GM18526 (cell line): Measurements from ENCODE around the gene SLC39A1.

Experiments
- POLR2A ChIP-seq: IDR thresholded peaks from 3 replicates; pipeline ENCODE4 v1.6.1; 2011; ENCODE audit not compliant: insufficient read length; ENCODE audit errors: extremely low read depth

Gene SLC39A1

DNA sequence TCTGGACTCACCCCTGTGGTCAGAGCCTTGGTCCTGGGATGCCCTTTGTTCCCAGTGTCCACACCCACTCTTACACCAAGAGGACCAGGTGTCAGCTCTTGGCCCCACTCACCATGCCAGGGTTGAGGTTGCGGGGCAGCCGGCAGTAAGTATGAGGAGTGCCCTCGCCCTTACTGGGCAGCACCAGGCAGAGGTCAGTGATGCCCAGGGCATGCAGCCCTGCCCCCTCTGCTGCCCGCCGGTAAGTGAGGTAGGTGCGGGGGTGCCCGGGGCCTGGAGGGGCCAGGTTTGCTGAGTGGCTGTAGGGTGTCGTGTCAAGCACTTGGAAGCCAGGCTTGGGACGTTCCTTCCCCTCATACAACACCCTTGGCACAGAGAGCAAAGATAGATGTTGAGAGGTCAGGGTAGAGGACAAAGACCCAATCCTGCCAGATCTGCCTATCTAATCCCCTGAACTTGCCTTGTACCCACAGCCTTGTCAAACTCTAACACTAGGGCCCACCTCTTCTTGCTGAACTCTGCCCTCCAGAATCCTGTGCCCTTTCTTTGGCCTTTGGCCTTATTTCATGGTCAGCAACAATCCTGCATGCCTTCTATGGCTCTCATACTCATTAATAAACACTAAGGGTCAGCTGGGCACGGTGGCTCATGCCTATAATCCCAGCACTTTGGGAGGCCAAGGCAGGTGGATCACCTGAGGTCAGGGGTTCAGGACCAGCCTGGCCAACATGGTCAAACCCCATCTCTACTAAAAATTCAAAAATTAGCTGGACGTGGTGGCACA is 20.4 kb downstream of the SLC39A1 start:
- TF ChIP-seq POLR2A = no peak

DNA sequence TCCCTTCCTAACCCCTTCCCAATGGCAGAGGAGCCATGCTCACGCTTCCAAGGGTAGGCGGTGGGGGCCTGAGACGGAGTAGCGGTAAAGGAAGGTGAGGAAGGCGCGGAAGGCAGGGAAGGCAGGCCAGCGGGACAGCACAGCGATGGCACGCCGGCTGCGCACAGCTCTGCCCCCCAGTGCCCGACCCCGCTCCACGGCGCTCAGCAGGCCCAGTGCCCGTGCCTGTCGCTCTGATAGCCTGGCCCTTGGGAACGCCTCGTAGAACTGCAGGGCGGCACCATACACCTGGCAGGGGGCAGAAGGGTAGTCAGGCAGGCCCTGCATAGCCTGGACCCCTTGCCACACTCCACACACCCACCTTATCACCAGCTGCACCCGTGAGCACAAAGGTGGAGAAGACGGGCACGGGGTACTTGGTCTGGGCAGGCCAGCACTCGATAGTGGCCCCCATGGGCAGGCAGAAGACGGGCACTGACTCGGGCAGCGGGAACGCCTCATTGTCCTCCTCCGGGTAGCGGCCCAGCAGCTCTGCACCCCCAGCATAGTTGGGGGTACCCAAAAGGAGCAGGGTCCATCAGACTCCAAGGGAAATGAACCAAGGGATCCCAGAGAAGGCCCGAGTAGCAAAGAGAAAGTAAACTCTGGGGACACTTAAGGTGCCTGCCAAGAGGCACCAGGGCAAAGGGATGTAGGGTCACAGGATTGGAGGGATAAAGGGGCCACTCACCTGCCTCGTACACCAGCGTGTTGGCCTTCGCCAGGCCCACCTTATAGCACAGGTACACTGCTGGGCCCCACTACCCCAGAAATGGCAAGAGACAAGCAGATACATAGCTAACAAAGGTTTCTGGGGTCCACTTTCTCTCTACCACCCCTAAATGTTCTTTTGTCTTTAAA is 21.3 kb downstream of the SLC39A1 start:
- TF ChIP-seq POLR2A = no peak

GRCh38 chr1:153940756-153941155 is 22.6 kb downstream of the SLC39A1 start:
- TF ChIP-seq POLR2A = no peak

DNA sequence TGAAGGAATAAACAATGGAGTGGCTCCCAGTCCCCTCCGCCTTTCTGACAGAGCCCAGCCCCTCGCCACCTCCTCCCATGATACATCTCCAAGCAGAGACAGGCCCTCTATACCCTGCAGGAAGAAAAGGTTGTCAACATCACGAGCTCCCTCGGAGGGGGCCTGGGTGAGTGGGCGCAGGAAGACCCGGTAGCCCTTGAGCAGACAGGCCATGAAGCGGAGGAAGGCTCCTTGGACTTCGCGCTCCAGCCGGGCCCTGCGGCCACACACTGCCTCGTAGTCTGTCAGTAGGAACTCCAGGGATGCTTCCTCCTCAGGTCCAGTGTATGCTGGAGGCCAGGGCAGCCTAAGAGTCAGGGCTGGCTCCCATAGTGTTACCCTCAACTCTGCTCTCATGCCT is 23.9 kb downstream of the SLC39A1 start:
- no peak for TF ChIP-seq POLR2A

DNA sequence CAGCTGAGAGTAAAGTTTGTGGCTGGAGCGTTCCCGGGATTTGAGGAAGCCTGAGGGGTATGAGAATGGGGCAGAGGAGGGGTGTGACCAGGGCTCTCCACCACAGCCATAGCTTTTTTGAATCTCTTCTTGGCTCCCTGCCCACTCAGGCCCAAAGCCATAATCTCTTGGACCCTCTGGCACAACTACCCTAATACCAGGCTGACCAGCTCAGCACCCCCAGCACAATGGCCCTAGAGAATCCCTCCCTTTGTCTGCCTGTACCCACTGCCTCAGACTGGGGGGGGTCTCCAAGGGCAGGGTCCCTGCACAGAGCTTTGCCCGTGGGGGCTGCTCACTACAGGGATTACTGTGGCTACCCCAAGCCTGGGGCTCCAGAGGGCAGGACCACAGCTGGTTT is 24.3 kb downstream of the SLC39A1 start:
- TF ChIP-seq POLR2A = no peak

DNA sequence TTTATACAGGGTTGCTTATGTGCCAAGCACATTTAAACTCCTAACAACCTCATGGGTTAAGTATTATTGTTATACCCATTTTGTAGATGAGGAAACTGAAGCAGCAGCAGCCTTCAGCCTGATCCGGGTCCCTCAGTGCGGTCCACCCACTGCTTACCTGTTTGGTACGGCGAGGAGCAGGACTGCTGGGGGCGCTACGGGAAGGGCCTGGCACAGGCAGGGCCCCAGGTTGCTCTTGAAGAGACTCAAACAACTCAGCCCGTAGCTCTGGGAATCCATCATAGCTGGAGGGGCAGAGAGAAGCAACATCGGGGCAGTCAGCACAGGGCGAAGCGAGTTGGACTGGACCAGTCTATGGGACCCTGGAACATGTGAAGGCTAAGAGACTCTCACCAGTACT is 26.0 kb downstream of the SLC39A1 start:
- no peak for TF ChIP-seq POLR2A

DNA sequence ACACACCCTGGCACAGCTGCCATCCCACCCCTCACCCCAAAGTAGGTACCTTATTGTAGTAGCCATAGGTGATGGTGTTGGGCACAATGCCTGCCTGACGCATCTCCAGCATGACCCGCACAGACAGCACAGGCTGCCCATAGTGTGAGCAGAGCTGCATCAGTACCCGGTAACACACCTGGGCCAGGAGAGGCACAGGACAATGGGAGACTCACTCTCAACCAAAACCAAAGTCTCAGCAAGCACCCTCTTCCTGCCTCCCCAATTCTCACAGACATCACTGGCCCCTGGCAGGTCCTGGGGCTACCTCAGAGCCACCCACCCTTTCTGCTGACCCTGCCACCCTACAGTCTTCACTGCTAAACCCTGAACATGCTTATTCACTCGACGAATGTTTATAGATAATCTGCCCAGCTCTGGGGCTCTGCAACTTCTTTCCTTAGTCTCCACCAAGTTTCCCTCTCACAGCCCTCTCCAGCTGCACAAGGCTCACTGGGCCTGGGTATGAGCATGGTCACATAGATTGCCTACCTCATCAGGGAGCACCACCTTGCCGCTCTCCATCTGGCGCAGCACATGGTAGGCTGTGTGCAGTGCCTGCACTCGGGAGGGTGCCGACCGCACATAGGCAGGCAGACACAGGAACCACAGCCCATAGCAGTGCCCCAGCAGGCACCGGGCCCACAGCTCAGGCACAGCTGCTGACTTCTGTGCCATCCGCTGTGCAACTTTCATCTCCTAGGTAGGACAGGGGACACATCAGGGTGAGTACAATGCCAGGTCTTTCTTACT is 27.1 kb downstream of the SLC39A1 start:
- TF ChIP-seq POLR2A = no peak

DNA sequence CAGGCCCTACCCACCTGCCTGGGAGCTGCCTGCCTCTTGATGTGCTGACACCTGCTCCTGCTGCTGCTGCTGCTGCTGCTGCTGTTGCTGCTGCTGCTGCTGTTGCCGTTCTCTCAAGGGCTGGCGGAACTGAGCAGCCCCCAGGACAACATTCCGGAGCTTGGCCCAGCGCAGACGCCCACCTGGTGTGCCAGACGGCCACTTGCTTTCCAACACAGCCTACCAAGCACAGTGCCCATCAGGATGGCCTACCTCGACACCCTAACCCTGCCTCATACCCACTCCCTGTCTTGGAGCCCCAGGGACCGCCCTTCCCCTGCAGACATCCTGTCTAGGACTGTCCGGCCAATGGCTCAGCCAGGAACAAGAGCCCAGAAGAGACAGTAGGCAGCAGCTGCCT is 28.6 kb downstream of the SLC39A1 start:
- no peak for TF ChIP-seq POLR2A

GRCh38 chr1:153933955-153934354 is 29.4 kb downstream of the SLC39A1 start:
- TF ChIP-seq POLR2A = no peak

DNA sequence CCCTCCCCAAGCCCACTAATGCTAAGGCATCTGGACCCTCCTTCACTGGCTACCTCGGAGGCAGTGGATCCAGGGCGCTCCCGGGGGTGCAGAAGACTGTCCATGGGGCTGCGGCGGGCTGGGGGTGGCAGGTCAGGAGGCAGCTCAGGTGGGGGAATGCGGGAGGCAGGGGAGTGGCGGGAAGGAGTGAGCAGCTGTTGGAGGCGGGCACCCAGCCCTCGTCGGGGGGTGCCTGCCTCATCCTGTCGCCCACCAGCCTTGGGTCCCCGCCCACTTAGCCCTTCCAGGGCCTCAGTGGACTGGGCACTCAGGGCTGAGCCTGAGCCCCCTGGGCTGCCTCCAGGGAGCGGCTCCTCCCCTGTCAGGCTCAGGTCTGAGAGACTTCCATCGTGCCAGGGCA is 29.9 kb downstream of the SLC39A1 start:
- TF ChIP-seq POLR2A = no peak

GRCh38 chr1:153932156-153933131 is 30.9 kb downstream of the SLC39A1 start:
- TF ChIP-seq POLR2A = no peak

- TF ChIP-seq POLR2A = no peak
These were observed 33.1 kb downstream of the SLC39A1 start for GRCh38 chr1:153929981-153930948.

GRCh38 chr1:153929426-153929825 is 33.9 kb downstream of the SLC39A1 start:
- TF ChIP-seq POLR2A = no peak
